DOHH2 (cell line): Measurements from ENCODE around the gene NCOR2.

ENCODE experiments used
- CTCF ChIP-seq: fragments of 200-600 bp; sonication (generic); IDR thresholded peaks from one replicate; pipeline ENCODE4 v1.5.1; 2014; ENCODE audit warnings: antibody characterized with exemption, mild to moderate bottlenecking, low read depth, low read length; ENCODE audit not compliant: poor library complexity, severe bottlenecking
- EZH2phosphoT487 ChIP-seq: fragments of 200-600 bp; sonication (generic); IDR thresholded peaks from 2 replicates; pipeline ENCODE4 v1.6.1; 2017; ENCODE audit warnings: borderline replicate concordance, mild to moderate bottlenecking, antibody characterized with exemption, low read length, moderate library complexity, mixed read lengths

- TF ChIP-seq CTCF (no peak), EZH2phosphoT487 (no peak)
Observed at GRCh38 chr12:124545508-124546418, 21.6 kb downstream of the NCOR2 start.
